SJSA1 (cell line): ENCODE measurements around the gene MSLN. TPM values are rescaled to one million over a fixed set of nuclear protein-coding genes. Genes with fewer than 3 reads are reported as not detected.
A peak's percentile ranks its signal among the peaks of the same experiment; 100 is the strongest.
"Not testable (repeated sequence)": the region's sequence is repeated elsewhere in the genome, so short reads cannot be mapped to it uniquely, and the experiment has no call there.

Source experiments
- DNase-seq, 2 experiments: peaks; one replicate each; pipeline ENCODE4 v3.0.0-alpha.2; 2015 to 2020; ENCODE audit warnings: low spot score in 2 of 2, low read depth in 1 of 2
- H3K27ac ChIP-seq: fragments of 250-450 bp; sonication (Bioruptor Pico); 2 replicates; pipeline ENCODE4 v1.5.1; 2020; ENCODE audit warnings: mild to moderate bottlenecking, moderate library complexity
- H3K27me3 ChIP-seq: fragments of 250-450 bp; sonication (Bioruptor Pico); replicated peaks from 2 replicates; pipeline ENCODE4 v1.5.1; 2020; ENCODE audit warnings: mild to moderate bottlenecking, moderate library complexity
- H3K36me3 ChIP-seq: fragments of 250-450 bp; sonication (Bioruptor Pico); 2 replicates; pipeline ENCODE4 v1.5.1; 2020; ENCODE audit warnings: mild to moderate bottlenecking
- H3K4me1 ChIP-seq: fragments of 250-450 bp; sonication (Bioruptor Pico); replicated peaks from 2 replicates; pipeline ENCODE4 v1.6.1; 2021; ENCODE audit warnings: mild to moderate bottlenecking
- H3K4me3 ChIP-seq: fragments of 250-450 bp; sonication (Bioruptor Pico); 2 replicates; pipeline ENCODE4 v1.5.1; 2020; ENCODE audit warnings: mild to moderate bottlenecking
- H3K9me3 ChIP-seq: fragments of 250-450 bp; sonication (Bioruptor Pico); replicated peaks from 2 replicates; pipeline ENCODE4 v1.5.1; 2020; ENCODE audit warnings: mild to moderate bottlenecking
- total RNA-seq: library from RNA; depleted of rRNA; stranded (reverse); fragments of >200 nt; shearing (Covaris generic); gene quantifications from 2 replicates; pipeline ENCODE4 v1.2.3, GENCODE V29; 2014; rRNA removed

MSLN gene
- total RNA-seq: not detected in 2 replicates

DNA sequence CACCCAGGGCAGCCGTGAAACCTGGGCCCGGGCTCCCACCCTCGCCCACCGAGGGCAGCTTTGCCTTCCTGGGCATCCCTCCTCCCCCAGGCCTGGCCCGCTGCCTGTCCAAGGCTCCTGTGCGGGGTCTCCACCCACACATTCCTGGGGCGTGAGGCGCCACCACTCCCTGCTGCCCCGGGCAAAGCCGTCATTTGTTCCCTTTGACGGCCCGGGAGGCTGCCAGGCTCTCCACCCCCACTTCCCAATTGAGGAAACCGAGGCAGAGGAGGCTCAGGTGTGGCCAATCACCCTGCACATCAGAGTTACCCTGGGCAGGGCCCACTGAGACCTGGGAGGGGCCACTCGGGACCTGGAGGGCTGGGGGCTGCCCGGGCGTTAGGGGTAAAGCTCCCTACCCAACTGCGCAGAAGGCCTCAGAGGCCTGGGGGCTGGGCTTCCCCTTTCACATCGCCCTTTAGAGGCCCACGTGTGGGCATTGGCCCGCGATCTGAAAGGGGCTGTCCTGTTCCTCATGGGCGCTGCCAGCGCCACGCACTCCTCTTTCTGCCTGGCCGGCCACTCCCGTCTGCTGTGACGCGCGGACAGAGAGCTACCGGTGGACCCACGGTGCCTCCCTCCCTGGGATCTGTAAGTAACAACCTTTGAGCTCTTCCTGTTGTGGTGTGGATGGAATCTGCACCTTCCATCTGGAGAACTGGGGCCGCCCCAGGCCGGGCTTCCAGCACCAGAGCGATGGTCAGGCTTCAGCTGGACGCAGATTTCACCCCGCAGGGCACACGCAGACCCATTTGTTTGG, at the start of gene MSLN:
TSS of gene MSLN (plus strand) at position 190 of the 799 bp plus-strand sequence. CDS start 1,947 bp downstream, outside the sequence.
- no peak within 1 kb of the TSS for H3K4me3 ChIP-seq
- no peaks in the 10 kb centered on the region for H3K36me3 ChIP-seq
- H3K9me3 ChIP-seq: peaks cover under 1% of the 10 kb centered on the region; the same call in 1 of the 2 replicates
- H3K27ac ChIP-seq: no peak within 1 kb of the TSS
- H3K27me3 ChIP-seq: peaks cover 35% of the 10 kb centered on the region; the same call in 1 of the 2 replicates
- no peak for DNase-seq
- no peaks in the 10 kb centered on the region; the same call in 1 of the 2 replicates for H3K4me1 ChIP-seq

GRCh38 chr16:711084-711483, 49.5 kb upstream of the MSLN start:
- H3K36me3 ChIP-seq: peaks cover 3% of the 10 kb centered on the region; the same call in 1 of the 2 replicates
- H3K27ac ChIP-seq: no peak overlapping the region
- peaks cover 34% of the 10 kb centered on the region for H3K27me3 ChIP-seq
- peaks cover 3% of the 10 kb centered on the region; the same call in 1 of the 2 replicates for H3K9me3 ChIP-seq
- no peak for DNase-seq
- H3K4me1 ChIP-seq: peaks cover 30% of the 10 kb centered on the region
- H3K4me3 ChIP-seq: no peak overlapping the region

GRCh38 chr16:711548-712320, 48.8 kb upstream of the MSLN start:
- peak; percentile 62 to 84 for DNase-seq
- Histone ChIP-seq H3K4me1 (peaks cover 34% of the 10 kb centered on the region), H3K36me3 (peaks cover 3% of the 10 kb centered on the region; the same call in 1 of the 2 replicates), H3K9me3 (peaks cover 3% of the 10 kb centered on the region; the same call in 1 of the 2 replicates), H3K27me3 (peaks cover 27% of the 10 kb centered on the region), H3K4me3 (no peak overlapping the region), H3K27ac (no peak overlapping the region)

GRCh38 chr16:712740-713250, 47.7 kb upstream of the MSLN start:
- H3K27ac ChIP-seq, H3K4me3 ChIP-seq, H3K36me3 ChIP-seq, H3K9me3 ChIP-seq: not testable (repeated sequence)
- H3K27me3 ChIP-seq: peaks cover 22% of the 10 kb centered on the region
- peak; percentile 89 to 92 for DNase-seq
- H3K4me1 ChIP-seq: peaks cover 34% of the 10 kb centered on the region

GRCh38 chr16:714079-714478, 46.5 kb upstream of the MSLN start:
- H3K27me3 ChIP-seq: peaks cover 20% of the 10 kb centered on the region
- H3K9me3 ChIP-seq: peaks cover 3% of the 10 kb centered on the region; the same call in 1 of the 2 replicates
- peaks cover 3% of the 10 kb centered on the region; the same call in 1 of the 2 replicates for H3K36me3 ChIP-seq
- H3K4me3 ChIP-seq: no peak overlapping the region
- H3K27ac ChIP-seq: no peak overlapping the region
- no peak for DNase-seq
- H3K4me1 ChIP-seq: peaks cover 35% of the 10 kb centered on the region

DNA sequence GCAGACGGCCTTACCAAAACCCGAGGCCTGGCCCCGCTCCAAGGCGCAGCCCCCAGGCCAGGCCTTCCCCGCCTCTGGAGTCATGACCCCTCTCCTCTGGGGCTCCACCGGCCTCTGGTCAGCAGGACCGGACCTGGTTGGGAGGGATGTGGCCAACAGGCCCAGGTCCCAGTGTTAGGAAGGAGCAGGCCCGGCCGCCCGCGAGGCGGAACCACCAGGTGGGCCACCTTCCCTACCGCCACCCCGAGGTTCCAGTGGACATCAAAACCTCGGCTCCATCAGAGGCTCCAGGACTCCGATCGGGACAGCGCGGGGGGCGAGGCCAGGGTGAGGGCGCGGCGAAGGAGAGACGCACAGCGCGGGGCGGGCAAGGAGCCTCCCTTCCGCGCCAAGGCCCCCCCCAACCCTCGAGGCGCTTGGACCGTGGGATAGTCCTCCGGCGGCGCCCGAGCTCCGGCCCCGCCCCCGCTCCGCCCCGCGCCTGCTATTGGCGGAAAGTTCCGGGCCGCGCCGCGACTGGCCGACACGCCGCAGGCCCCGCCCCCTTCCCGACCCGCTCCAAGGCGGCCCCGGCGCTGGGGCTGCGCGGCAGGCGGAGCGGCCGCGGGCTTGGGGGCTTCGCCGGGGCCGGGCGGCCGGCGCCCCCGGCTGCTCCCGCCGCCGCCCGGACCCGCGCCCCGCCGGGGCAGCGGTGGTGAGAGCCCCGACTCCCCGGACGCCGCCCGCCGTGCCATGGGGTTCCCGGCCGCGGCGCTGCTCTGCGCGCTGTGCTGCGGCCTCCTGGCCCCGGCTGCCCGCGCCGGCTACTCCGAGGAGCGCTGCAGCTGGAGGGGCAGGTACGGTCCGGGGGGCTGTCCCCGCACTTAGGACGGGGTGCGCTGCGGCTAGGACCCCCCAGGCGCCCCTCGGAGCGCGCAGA, 45.7 kb upstream of the MSLN start, which contains the start of gene METRN:
TSS of gene METRN (plus strand) at position 561 of the 919 bp plus-strand sequence. CDS start at position 733, 172 bp downstream.
- Histone ChIP-seq H3K27ac (no peak within 1 kb of the TSS), H3K4me3 (peak within 1 kb of the TSS; percentile 62), H3K4me1 (peaks cover 38% of the 10 kb centered on the region), H3K9me3 (peaks cover 3% of the 10 kb centered on the region; the same call in 1 of the 2 replicates), H3K36me3 (peaks cover 3% of the 10 kb centered on the region; the same call in 1 of the 2 replicates), H3K27me3 (peaks cover 12% of the 10 kb centered on the region)
- DNase-seq: peak; percentile 84 to 92

DNA sequence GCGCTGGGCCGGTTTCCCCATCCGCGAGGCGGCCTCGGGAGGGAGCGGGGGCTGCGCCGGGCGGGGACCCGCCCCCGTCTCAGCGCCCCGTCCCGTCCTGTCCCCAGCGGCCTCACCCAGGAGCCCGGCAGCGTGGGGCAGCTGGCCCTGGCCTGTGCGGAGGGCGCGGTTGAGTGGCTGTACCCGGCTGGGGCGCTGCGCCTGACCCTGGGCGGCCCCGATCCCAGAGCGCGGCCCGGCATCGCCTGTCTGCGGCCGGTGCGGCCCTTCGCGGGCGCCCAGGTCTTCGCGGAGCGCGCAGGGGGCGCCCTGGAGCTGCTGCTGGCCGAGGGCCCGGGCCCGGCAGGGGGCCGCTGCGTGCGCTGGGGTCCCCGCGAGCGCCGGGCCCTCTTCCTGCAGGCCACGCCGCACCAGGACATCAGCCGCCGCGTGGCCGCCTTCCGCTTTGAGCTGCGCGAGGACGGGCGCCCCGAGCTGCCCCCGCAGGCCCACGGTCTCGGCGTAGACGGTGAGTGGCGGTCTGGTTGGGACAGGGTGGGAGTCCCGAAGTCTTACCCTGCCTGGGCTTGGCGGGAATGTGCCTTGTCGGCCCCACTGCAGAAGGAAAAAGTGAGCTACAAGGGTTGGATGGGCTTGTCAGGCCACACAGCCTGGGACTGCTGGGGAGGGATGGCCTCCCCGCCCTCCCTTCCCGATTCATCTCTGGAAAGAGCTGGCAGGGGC, 44.9 kb upstream of the MSLN start:
- Histone ChIP-seq H3K36me3 (peaks cover 3% of the 10 kb centered on the region), H3K4me3 (peak overlapping the region; percentile 62), H3K27ac (no peak overlapping the region), H3K9me3 (peaks cover 3% of the 10 kb centered on the region; the same call in 1 of the 2 replicates), H3K4me1 (peaks cover 43% of the 10 kb centered on the region), H3K27me3 (peaks cover 4% of the 10 kb centered on the region)
- peak in 1 of 2 experiments; percentile 59 for DNase-seq

GRCh38 chr16:716200-716568, 44.4 kb upstream of the MSLN start:
- H3K27me3 ChIP-seq: no peaks in the 10 kb centered on the region; the same call in 1 of the 2 replicates
- DNase-seq: no peak
- peak overlapping the region; percentile 62; the same call in 1 of the 2 replicates for H3K4me3 ChIP-seq
- no peak overlapping the region for H3K27ac ChIP-seq
- peaks cover 49% of the 10 kb centered on the region for H3K4me1 ChIP-seq
- peaks cover 6% of the 10 kb centered on the region for H3K36me3 ChIP-seq
- peaks cover 5% of the 10 kb centered on the region; the same call in 1 of the 2 replicates for H3K9me3 ChIP-seq

GRCh38 chr16:716768-717325, 43.7 kb upstream of the MSLN start:
- no peak for DNase-seq
- Histone ChIP-seq H3K27me3 (no peaks in the 10 kb centered on the region; the same call in 1 of the 2 replicates), H3K4me1 (peaks cover 56% of the 10 kb centered on the region), H3K27ac (no peak overlapping the region), H3K4me3 (no peak overlapping the region), H3K36me3 (peaks cover 13% of the 10 kb centered on the region), H3K9me3 (peaks cover 8% of the 10 kb centered on the region; the same call in 1 of the 2 replicates)

GRCh38 chr16:717450-718245, 42.9 kb upstream of the MSLN start:
- Histone ChIP-seq H3K27ac (no peak overlapping the region), H3K4me3 (no peak overlapping the region), H3K9me3 (peaks cover 8% of the 10 kb centered on the region; the same call in 1 of the 2 replicates), H3K4me1 (peaks cover 54% of the 10 kb centered on the region), H3K36me3 (peaks cover 17% of the 10 kb centered on the region), H3K27me3 (no peaks in the 10 kb centered on the region; the same call in 1 of the 2 replicates)
- DNase-seq: no peak

- peaks cover 54% of the 10 kb centered on the region for H3K4me1 ChIP-seq
- DNase-seq: no peak
- peaks cover 8% of the 10 kb centered on the region; the same call in 1 of the 2 replicates for H3K9me3 ChIP-seq
- H3K36me3 ChIP-seq: peaks cover 20% of the 10 kb centered on the region
- no peak overlapping the region for H3K27ac ChIP-seq
- no peak overlapping the region for H3K4me3 ChIP-seq
- H3K27me3 ChIP-seq: no peaks in the 10 kb centered on the region; the same call in 1 of the 2 replicates
Observed at GRCh38 chr16:718389-718788, 42.1 kb upstream of the MSLN start.
